Sigmoid colon (tissue), 7 donors: ENCODE data around the gene FBXL17. TPM values are rescaled to one million over a fixed set of nuclear protein-coding genes. Genes with fewer than 3 reads are reported as not detected.
"Not testable (repeated sequence)": the region's sequence is repeated elsewhere in the genome, so short reads cannot be mapped to it uniquely, and the experiment has no call there.

Source experiments
- DNase-seq: peaks from one replicate; pipeline ENCODE4 v3.0.0-alpha.2; 2019
- H3K27ac ChIP-seq, 4 donors: fragments of 200-600 bp; sonication (generic); one replicate each; pipeline ENCODE4 v1.5.1; 2016 to 2019; ENCODE audit warnings: mild to moderate bottlenecking in 1 of 4
- H3K27me3 ChIP-seq, 3 donors: fragments of 200-600 bp; sonication (generic); one replicate each; pipeline ENCODE4 v1.5.1; 2019; ENCODE audit warnings: mild to moderate bottlenecking in 1 of 3
- H3K36me3 ChIP-seq, 4 donors: fragments of 200-600 bp; sonication (generic); one replicate each; pipeline ENCODE4 v1.5.1; 2016 to 2019
- H3K4me1 ChIP-seq, 4 donors: fragments of 200-600 bp; sonication (generic); one replicate each; pipeline ENCODE4 v1.5.1; 2017 to 2019
- H3K4me3 ChIP-seq, 4 donors: fragments of 200-600 bp; sonication (generic); one replicate each; pipeline ENCODE4 v1.5.1; 2017 to 2019; ENCODE audit warnings: mild to moderate bottlenecking in 2 of 4, moderate library complexity in 1 of 4
- H3K9me3 ChIP-seq, 4 donors: fragments of 200-600 bp in 3 of 4; sonication (generic) in 3 of 4; one replicate each; pipeline versions ENCODE4 v1.5.1 to v1.6.1; 2013 to 2019
- EP300 ChIP-seq, 4 donors: sonication (generic); formaldehyde crosslinking; IDR thresholded peaks; one replicate each; pipeline ENCODE4 v1.6.1; 2017; ENCODE audit warnings: antibody characterized with exemption in 4 of 4
- POLR2A ChIP-seq, 2 donors: fragments of 450-650 bp; IDR thresholded peaks; one replicate each; pipeline ENCODE4 v1.6.1; 2016; ENCODE audit warnings: antibody characterized with exemption in 2 of 2, mild to moderate bottlenecking in 2 of 2, moderate library complexity in 2 of 2
- POLR2AphosphoS5 ChIP-seq, 4 donors: sonication (generic); formaldehyde crosslinking; IDR thresholded peaks; one replicate each; pipeline ENCODE4 v1.6.1; 2017; ENCODE audit warnings: antibody characterized with exemption in 4 of 4
- WGBS, 2 donors: extraction: QIAGEN DNeasy Blood & Tissue Kit; methylation state at CpG; one replicate each; pipeline ENCODE4 v1.1.7; 2013; 5-methylcytosine and 5-hydroxymethylcytosine counted together
- intact Hi-C: fragments of 100-400 bp; cut with DNase I; formaldehyde crosslinking; loops from one replicate; pipeline ENCODE4 v1.15.1; 2023
- polyA plus RNA-seq, 3 donors: library from polyadenylated mRNA; stranded (reverse); fragments of 200-250 nt; gene quantifications; one replicate each; pipeline ENCODE4 v1.2.3, GENCODE V29; 2013
- total RNA-seq, 4 donors: library from RNA; depleted of rRNA; stranded (reverse); fragments of >200 nt; gene quantifications; one replicate each; pipeline ENCODE4 v1.1.0, GENCODE V29; 2016
- TF ChIP-seq, protein P1 (sequence below), 4 experiments: fragments of 450-650 bp in 3 of 4; fragments of 200-600 bp in 1 of 4; IDR thresholded peaks; one replicate each; pipeline ENCODE4 v1.5.1; 2016 to 2019; ENCODE audit warnings: antibody characterized with exemption in 4 of 4, mild to moderate bottlenecking in 3 of 4, moderate library complexity in 2 of 4
- donor health status: healthy with polysubstance abuse.
- donor health status: Bipolar disorder and iron deficiency.
- donor health status: healthy.

Gene FBXL17
- total and polyA plus RNA-seq, 7 donors = 8.2 to 22.5 (median 16.6) TPM

DNA sequence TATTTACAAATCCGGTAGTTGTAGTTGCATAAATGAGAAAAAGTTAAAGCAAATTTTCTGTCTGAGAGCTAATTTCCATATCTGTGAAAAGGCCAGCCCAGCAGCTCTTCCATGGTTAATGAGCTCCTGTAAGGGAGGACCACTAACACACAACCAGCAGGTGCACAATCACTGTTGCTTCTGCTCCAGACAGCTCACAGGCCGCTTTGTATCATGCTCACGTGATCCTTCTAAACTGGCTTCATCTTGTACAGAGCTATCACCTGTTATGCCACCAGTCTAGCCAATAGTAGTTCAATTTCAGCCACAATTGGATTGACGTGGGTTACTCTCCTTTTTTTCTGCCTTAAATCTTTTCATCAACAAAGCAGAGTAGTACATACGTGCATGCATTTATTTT, 38.3 kb upstream of the FBXL17 start:
- Histone ChIP-seq H3K9me3 (no peaks in the 10 kb centered on the region), H3K36me3 (no peaks in the 10 kb centered on the region), H3K27ac (no peak overlapping the region), H3K4me3 (no peak overlapping the region), H3K27me3 (no peaks in the 10 kb centered on the region), H3K4me1 (no peaks in the 10 kb centered on the region)
- intact Hi-C loops = no loop called here
- TF ChIP-seq, protein P1, sequence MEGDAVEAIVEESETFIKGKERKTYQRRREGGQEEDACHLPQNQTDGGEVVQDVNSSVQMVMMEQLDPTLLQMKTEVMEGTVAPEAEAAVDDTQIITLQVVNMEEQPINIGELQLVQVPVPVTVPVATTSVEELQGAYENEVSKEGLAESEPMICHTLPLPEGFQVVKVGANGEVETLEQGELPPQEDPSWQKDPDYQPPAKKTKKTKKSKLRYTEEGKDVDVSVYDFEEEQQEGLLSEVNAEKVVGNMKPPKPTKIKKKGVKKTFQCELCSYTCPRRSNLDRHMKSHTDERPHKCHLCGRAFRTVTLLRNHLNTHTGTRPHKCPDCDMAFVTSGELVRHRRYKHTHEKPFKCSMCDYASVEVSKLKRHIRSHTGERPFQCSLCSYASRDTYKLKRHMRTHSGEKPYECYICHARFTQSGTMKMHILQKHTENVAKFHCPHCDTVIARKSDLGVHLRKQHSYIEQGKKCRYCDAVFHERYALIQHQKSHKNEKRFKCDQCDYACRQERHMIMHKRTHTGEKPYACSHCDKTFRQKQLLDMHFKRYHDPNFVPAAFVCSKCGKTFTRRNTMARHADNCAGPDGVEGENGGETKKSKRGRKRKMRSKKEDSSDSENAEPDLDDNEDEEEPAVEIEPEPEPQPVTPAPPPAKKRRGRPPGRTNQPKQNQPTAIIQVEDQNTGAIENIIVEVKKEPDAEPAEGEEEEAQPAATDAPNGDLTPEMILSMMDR (IDR thresholded peaks at IDR 0.05) = no peak
- TF ChIP-seq EP300 (IDR thresholded peaks at IDR 0.05) = no peak
- WGBS, 2 donors = 69 to 88% methylated on average over 5 of the region's 5 CpGs
- DNase-seq = no peak

DNA sequence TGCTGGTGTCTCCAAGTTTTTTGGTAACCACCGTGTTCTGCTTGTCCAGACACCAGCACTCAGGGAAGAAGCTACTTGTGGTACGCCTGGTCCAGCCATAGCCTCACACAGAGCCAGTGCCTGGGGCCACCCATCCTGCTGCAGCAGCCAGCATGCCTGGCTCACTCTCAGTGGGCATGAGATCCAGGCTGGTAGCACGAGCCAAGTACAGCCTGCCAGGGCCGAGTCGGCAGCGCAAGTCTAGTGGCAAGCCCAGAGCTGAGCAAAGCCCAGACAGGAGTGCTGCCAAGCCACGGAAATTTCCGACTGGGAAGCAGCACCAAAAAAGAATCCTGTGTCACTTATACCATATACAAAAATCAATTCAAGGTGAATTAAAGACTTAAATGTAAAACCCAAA, 36.3 kb upstream of the FBXL17 start:
- no peak overlapping the region for H3K4me3 ChIP-seq
- no peaks in the 10 kb centered on the region for H3K4me1 ChIP-seq
- H3K27me3 ChIP-seq = no peaks in the 10 kb centered on the region
- no peak overlapping the region for H3K27ac ChIP-seq
- H3K9me3 ChIP-seq = no peaks in the 10 kb centered on the region
- intact Hi-C loops = no loop called here
- 80 to 91% methylated on average over 8 of the region's 8 CpGs for WGBS, 2 donors
- no peaks in the 10 kb centered on the region for H3K36me3 ChIP-seq
- TF ChIP-seq POLR2AphosphoS5 (IDR thresholded peaks at IDR 0.05) (no peak), POLR2A (IDR thresholded peaks at IDR 0.05) (no peak)
- peak; percentile 56 for DNase-seq

DNA sequence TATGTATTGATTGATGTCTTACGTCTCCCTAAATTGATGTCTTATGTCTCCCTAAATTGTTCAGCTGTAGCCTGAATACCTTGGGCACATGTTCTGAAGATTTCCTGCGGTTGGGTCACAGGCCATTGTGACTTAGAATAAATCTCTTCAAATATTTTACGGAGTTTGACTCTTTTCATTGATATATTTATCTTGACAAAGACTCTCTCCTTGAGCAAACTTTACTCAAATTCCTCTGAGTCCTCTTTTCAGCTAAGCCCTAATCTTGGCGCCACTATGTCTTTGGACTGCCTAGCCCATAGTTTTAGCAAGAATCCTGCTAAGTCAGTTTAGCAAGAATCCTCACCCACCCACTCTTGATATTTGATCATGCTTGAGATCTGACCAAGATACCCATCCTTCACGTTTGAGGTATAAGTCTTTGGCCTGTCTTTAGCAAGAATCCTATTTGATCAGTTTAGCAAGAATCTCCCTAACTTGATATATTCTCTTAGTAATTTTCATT, 35.3 kb upstream of the FBXL17 start:
- Histone ChIP-seq H3K4me1 (no peaks in the 10 kb centered on the region), H3K27me3 (no peaks in the 10 kb centered on the region), H3K36me3 (no peaks in the 10 kb centered on the region), H3K4me3 (no peak overlapping the region), H3K9me3 (no peaks in the 10 kb centered on the region), H3K27ac (no peak overlapping the region)
- WGBS, 2 donors = 77 to 89% methylated on average over 5 of the region's 5 CpGs
- TF ChIP-seq POLR2AphosphoS5 (IDR thresholded peaks at IDR 0.05) (no peak), POLR2A (IDR thresholded peaks at IDR 0.05) (no peak), EP300 (IDR thresholded peaks at IDR 0.05) (no peak)
- TF ChIP-seq, protein P1 (IDR thresholded peaks at IDR 0.05) = no peak
- no peak for DNase-seq
- intact Hi-C loops = no loop called here

DNA sequence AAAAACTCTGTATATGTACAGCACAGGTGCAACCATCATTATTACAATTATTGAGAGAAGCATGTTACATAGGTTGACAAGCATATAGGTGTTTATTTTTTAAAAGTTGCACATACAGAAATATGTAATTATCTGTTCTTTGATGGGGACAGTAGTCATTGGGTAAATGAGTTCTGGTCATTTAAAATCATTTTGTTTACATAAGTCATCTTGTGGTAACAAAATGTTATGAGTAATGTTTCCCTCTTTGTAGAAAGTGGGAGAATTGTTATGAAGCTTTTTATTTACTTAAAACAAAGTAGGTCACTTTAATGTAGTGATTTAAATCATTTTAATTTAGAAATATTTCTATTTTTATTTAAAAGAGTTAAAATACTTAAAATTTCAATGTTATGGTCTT, 33.8 kb upstream of the FBXL17 start:
- H3K4me3 ChIP-seq = no peak overlapping the region
- TF ChIP-seq, protein P1 (IDR thresholded peaks at IDR 0.05) = no peak
- TF ChIP-seq POLR2A (IDR thresholded peaks at IDR 0.05) = no peak
- TF ChIP-seq POLR2AphosphoS5 (IDR thresholded peaks at IDR 0.05) = no peak
- no peak for TF ChIP-seq EP300 (IDR thresholded peaks at IDR 0.05)
- no peaks in the 10 kb centered on the region for H3K27me3 ChIP-seq
- no peaks in the 10 kb centered on the region for H3K9me3 ChIP-seq
- H3K27ac ChIP-seq = no peak overlapping the region
- intact Hi-C loops = no loop called here
- H3K4me1 ChIP-seq = no peaks in the 10 kb centered on the region
- H3K36me3 ChIP-seq = no peaks in the 10 kb centered on the region
- no peak for DNase-seq

DNA sequence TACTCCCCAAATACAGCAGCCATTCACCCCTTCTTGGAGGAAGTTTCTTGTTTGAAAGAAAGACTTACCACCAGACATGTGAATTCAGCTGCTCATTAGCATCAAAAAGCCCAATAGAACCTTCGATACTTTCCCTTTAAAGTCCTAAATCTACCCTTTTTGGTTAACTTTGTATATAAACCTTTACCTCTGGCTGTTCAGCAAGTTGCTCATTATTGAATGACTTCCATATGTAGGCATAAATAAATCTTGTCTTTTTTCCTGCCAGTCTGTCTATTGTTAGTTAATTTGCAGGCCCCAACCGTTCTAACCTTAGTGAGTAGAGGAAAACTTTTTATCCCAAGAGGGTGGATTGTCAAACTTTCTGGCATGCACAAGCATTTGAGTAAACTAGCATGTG, 27.9 kb upstream of the FBXL17 start:
- Histone ChIP-seq H3K4me1 (no peaks in the 10 kb centered on the region), H3K36me3 (no peaks in the 10 kb centered on the region), H3K27me3 (no peaks in the 10 kb centered on the region), H3K27ac (no peak overlapping the region), H3K4me3 (no peak overlapping the region), H3K9me3 (no peaks in the 10 kb centered on the region)
- intact Hi-C loops = no loop called here
- 61 to 64% methylated on average over 2 of the region's 2 CpGs for WGBS, 2 donors
- DNase-seq = no peak
- TF ChIP-seq POLR2A (IDR thresholded peaks at IDR 0.05) (no peak), POLR2AphosphoS5 (IDR thresholded peaks at IDR 0.05) (no peak), EP300 (IDR thresholded peaks at IDR 0.05) (no peak)
- TF ChIP-seq, protein P1 (IDR thresholded peaks at IDR 0.05) = no peak

DNA sequence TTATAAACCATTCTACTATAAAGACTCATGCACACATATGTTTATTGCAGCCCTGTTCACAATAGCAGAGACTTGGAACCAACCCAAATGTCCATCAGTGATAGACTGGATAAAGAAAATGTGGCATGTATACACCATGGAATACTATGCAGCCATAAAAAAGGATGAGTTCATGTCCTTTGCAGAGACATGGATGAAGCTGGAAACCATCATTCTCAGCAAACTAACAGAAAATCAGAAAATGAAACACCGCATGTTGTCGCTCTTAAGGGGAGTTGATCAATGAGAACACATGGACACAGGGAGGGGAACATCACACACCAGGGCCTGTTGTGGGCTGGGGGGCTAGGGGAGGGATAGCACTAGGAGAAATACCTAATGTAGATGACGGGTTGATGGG, 23.3 kb upstream of the FBXL17 start:
- H3K4me1 ChIP-seq, intact Hi-C loops, H3K4me3 ChIP-seq, DNase-seq, H3K27me3 ChIP-seq, H3K9me3 ChIP-seq, H3K36me3 ChIP-seq, H3K27ac ChIP-seq: not testable (repeated sequence)
- whole genome bisulfite sequencing, 2 donors = 95 to 96% methylated on average over 3 of the region's 3 CpGs
